ENCODE data around the gene GLCE. TPM values are rescaled to one million over a fixed set of nuclear protein-coding genes. Genes with fewer than 3 reads are reported as not detected.
"Not testable (repeated sequence)": the region's sequence is repeated elsewhere in the genome, so short reads cannot be mapped to it uniquely, and the experiment has no call there.

GLCE gene
- total RNA-seq, 4 donors from 2014 or later = 12.9 to 23.5 (median 15.4) TPM

DNA sequence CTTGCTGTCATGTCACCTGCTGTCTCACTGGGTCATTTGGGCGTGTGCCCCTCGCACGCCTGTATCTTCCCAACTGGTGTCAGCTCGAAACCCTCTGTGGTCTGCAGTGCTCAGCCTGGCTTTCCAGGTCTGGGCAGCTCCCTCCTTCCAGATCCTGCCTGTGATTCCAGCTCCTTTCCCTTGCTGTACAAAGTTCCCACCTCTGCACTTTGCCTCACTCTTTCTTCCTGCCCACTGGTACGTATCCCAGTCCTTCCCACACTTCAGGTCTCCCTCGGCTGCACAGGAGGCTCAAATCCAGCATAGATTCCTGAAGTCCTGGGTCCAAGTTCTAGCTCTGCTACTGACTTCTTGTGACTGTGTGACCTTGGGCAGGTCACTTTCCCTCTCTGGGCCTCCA is 136.2 kb downstream of the GLCE start:
- no peak for ATAC-seq (ENCODE audit: low FRiP score)
- TF ChIP-seq CTCF (IDR thresholded peaks at IDR 0.05) = no peak
- no peak for DNase-seq (ENCODE audit: low spot score)

DNA sequence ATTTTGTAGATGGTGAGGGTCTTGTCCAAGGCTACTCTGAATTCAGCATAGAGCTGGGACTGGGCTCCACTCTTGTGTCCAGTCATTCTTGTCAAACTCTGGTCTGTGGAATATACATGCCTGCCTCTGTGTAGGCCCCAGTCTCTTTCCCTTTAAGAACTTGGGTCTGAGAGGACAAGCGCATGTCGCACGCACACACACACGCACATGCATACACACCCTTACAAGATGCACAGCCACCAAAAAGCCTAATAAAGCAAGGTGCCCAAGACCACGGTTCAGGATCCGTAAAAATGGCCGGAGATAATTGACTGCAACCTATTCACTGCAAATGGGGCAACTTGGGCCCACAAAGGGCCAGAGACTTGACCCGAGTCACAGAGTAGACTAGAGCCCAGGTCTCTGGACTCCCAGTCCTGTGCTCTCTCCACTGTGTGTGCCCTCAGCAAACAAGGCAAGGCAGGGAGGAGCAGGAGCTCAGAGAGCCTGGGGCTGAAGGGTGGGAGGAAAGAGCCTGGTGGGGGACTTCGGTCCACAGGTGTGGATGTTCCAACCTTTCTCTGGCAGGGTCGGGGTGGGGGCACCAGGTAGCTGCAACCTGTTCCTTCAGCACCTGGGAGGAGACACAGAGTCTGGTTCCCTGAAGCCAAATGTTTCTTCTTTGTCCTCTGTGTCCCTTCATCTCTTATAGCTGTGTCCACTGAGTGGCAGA is 137.4 kb downstream of the GLCE start:
- DNase-seq (ENCODE audit: low spot score) (no peak), ATAC-seq (ENCODE audit: low FRiP score) (no peak)
- TF ChIP-seq CTCF (IDR thresholded peaks at IDR 0.05) = no peak

DNA sequence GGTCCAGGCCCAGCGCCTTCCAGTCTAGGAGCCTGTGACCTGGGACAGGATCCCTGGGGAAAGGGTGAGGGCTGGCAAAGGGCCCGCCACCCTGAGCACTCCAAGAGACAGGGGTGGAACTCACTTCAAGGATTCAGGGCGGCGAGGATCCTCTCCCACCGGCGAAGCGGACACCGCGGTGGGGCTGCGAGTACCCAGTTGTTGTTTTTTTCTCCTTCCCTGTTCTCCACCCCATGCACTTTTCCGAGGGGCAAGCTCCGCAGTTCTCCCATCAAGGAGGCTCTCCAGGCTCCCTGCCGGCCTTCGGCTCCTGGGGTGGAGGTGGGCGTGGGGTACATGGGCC is 137.9 kb downstream of the GLCE start:
- ATAC-seq (ENCODE audit: low FRiP score) = no peak
- TF ChIP-seq CTCF (IDR thresholded peaks at IDR 0.05) = no peak
- DNase-seq (ENCODE audit: low spot score) = no peak

DNA sequence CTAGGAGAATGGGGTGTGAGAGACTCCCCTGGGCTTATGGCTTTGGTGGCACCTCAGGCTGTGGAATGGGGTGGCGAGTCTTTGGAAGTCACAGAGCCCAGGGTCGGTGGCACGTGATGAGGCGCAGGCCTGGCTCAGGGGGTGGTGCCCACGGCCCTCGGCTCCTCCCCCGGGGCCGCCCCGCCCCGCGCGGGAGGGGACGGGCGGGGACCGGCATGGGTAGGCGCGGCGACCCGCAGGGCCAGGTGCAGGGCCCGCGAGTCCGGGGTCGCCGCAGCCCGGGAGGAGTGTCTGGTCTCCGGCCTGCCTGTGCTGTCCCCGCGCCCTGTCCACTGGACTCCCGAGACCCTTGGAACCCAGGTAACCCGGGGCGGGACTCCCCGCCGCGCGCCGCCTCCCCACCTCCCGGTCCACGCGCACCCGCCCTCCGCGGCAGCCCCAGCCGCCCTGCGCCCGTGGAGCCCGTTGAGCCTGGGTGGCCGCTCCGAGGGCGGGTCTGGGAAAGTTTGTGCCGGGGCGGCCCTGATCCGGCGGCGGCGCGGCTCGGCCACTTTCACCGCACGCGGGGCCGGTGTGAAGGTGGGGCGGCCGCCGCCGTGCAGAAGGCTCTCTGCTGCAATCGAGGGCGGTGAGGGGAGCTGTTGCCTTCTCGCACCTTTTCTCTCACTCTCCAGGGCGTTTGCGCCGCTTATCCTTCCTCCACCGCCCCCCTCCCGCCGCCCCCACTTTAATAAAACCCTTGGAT is 138.4 kb downstream of the GLCE start, which contains the start of gene PAQR5:
Gene PAQR5, plus strand, starts transcription at position 216 of the 745 bp plus-strand sequence. CDS start 61,169 bp downstream, outside the sequence.
- no peak for DNase-seq (ENCODE audit: low spot score)
- ATAC-seq (ENCODE audit: low FRiP score) = peak; percentile 26
- no peak for TF ChIP-seq CTCF (IDR thresholded peaks at IDR 0.05)

- ATAC-seq (ENCODE audit: low FRiP score) (no peak), DNase-seq (ENCODE audit: low spot score) (no peak)
- no peak for TF ChIP-seq CTCF (IDR thresholded peaks at IDR 0.05)
Measured at GRCh38 chr15:69299451-69299886, 139.0 kb downstream of the GLCE start.

DNA sequence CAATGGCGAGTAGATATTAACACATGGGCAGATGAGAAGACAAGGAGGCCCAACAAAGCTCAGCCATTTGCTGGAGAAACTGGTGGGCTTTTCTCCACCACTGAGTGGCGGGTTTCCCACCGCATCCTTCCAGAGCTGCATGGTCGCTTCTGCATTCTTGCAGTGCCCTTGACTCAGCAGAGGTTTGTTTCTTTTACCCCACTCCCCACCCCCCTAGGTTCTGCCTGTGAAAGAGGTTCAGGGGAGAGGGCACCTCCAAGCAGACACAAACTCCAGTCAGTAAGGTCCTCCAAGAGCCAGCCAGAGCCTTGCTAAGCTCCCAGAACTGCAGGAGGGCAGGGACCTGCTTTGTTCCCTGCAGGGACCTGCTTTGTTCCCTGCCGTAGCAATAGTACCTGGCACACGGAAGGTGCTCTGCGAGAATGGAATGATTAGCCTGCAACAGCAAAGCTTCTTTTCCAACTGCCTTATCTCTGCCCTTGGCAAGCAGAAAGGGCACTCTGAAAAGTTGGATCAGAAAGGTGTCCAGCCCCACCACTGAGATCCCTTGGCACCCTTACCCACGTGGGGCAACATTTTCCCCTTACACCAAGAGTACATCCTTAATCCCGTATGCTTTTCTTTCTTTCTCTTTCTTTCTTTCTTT is 139.6 kb downstream of the GLCE start:
- ATAC-seq (ENCODE audit: low FRiP score) (no peak), DNase-seq (ENCODE audit: low spot score) (no peak)
- TF ChIP-seq CTCF (IDR thresholded peaks at IDR 0.05) = no peak

DNA sequence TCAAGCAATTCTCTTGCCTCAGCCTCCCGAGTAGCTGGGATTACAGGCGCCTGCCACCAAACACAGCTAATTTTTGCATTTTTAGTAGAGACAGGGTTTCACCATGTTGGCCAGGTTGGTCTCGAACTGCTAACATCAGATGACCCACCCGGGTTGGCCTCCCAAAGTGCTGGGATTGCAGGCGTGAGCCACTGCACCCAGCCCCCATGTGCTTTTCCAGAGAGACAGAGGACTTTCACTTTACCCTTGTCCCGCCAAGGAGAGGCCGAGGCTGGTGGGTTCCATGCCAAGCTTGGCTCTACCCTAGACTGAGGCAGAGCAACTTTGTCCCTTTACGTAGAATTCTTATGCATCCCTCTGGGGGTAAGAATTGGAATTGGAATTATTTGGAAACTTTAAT is 140.7 kb downstream of the GLCE start:
- DNase-seq (ENCODE audit: low spot score); ATAC-seq (ENCODE audit: low FRiP score): not testable (repeated sequence)

- DNase-seq (ENCODE audit: low spot score); ATAC-seq (ENCODE audit: low FRiP score): not testable (repeated sequence)
Measured at GRCh38 chr15:69302087-69302486, 141.7 kb downstream of the GLCE start.

All from omental fat pad (tissue), 4 donors.